B cell (primary cell): ENCODE measurements around the gene LDLRAD3. TPM values are rescaled to one million over a fixed set of nuclear protein-coding genes. Genes with fewer than 3 reads are reported as not detected.

Experiments
- ATAC-seq: fragments of 200-7000 bp; cut with Tn5 transposase; one replicate; pipeline ENCODE4 v1.10.0; 2021; ENCODE audit warnings: low read depth, mild to moderate bottlenecking, moderate number of reproducible peaks, moderate library complexity
- CTCF ChIA-PET: fragments of 350-600 bp; sonication (Branson Sonifier 250); formaldehyde crosslinking; loops from one replicate; lab custom pipeline; 2021; ENCODE audit warnings: antibody characterized with exemption, inconsistent platforms; lab: Charles Lee
- POLR2A ChIA-PET: fragments of 350-600 bp; sonication (Branson Sonifier 250); formaldehyde crosslinking; loops from one replicate; lab custom pipeline; 2021; ENCODE audit warnings: antibody characterized with exemption; lab: Charles Lee
- DNase-seq: peaks from one replicate; pipeline ENCODE4 v3.0.0; 2013
- H2AFZ ChIP-seq: 2 replicates; pipeline ENCODE4 v1.6.1; 2012; ENCODE audit warnings: mild to moderate bottlenecking, low read depth, low read length; ENCODE audit not compliant: insufficient read depth, poor library complexity, severe bottlenecking
- H3K27ac ChIP-seq, 2 donors: 1 replicate in 1 of 2; 2 replicates in 1 of 2; pipeline ENCODE4 v1.5.1; 2012 to 2013; ENCODE audit warnings: low read length in 2 of 2, mild to moderate bottlenecking in 2 of 2, moderate library complexity in 1 of 2
- H3K27me3 ChIP-seq, 4 experiments: fragments of 200-600 bp in 1 of 4; sonication (generic) in 1 of 4; replicated peaks in 1 of 4; 1 replicate in 2 of 4; 2 replicates in 2 of 4; pipeline versions ENCODE4 v1.6.1 to v1.7.0; 2013 to 2016; ENCODE audit warnings: low read length in 3 of 4, mild to moderate bottlenecking in 2 of 4, mixed read lengths in 1 of 4, moderate library complexity in 1 of 4; ENCODE audit not compliant: insufficient read depth in 4 of 4, control insufficient read depth in 3 of 4; ENCODE audit errors: control extremely low read depth in 1 of 4
- H3K36me3 ChIP-seq, 2 experiments: replicated peaks in 1 of 2; 1 replicate in 1 of 2; 2 replicates in 1 of 2; pipeline versions ENCODE4 v1.6.1 to v1.7.1; 2013; ENCODE audit warnings: low read length in 1 of 2; ENCODE audit not compliant: insufficient read depth in 2 of 2, control insufficient read depth in 1 of 2; ENCODE audit errors: control extremely low read depth in 1 of 2, extremely low read depth in 1 of 2
- H3K4me1 ChIP-seq, 2 donors: fragments of 200-600 bp in 1 of 2; sonication (generic) in 1 of 2; 1 replicate in 1 of 2; 2 replicates in 1 of 2; pipeline versions ENCODE4 v1.5.1 to v1.6.1; 2013 to 2017; ENCODE audit warnings: low read length in 2 of 2; ENCODE audit not compliant: control insufficient read depth in 2 of 2, insufficient read depth in 2 of 2
- H3K4me2 ChIP-seq: replicated peaks from 2 replicates; pipeline ENCODE3; 2012; ENCODE audit warnings: mild to moderate bottlenecking, low read depth, low read length; ENCODE audit not compliant: poor library complexity, severe bottlenecking
- H3K4me3 ChIP-seq, 5 experiments: fragments of 200-600 bp in 1 of 5; sonication (generic) in 1 of 5; 1 replicate in 3 of 5; 2 replicates in 2 of 5; pipeline versions ENCODE4 v1.5.1 to v1.7.0; 2011 to 2016; ENCODE audit warnings: low read length in 4 of 5, mild to moderate bottlenecking in 4 of 5, low read depth in 2 of 5, control low read depth in 1 of 5, moderate library complexity in 1 of 5; ENCODE audit not compliant: insufficient read depth in 1 of 5; ENCODE audit errors: control extremely low read depth in 1 of 5, extremely low read depth in 1 of 5
- H3K79me2 ChIP-seq: fragments of 200-600 bp; sonication (generic); one replicate; pipeline ENCODE4 v1.6.0; 2016; ENCODE audit warnings: low read length; ENCODE audit not compliant: control insufficient read depth, insufficient read depth
- H3K9ac ChIP-seq: fragments of 200-600 bp; sonication (generic); 2 replicates; pipeline ENCODE4 v1.6.1; 2017; ENCODE audit warnings: mild to moderate bottlenecking, low read length, moderate library complexity
- H3K9me3 ChIP-seq, 3 donors: one replicate each; pipeline versions ENCODE4 v1.6.1 to v1.7.1; 2013; ENCODE audit warnings: low read length in 2 of 3; ENCODE audit not compliant: control insufficient read depth in 2 of 3, insufficient read depth in 1 of 3; ENCODE audit errors: control extremely low read depth in 1 of 3
- H4K20me1 ChIP-seq: 2 replicates; pipeline ENCODE4 v1.6.0; 2012; ENCODE audit warnings: mild to moderate bottlenecking, low read length; ENCODE audit not compliant: insufficient read depth, control insufficient read depth, poor library complexity, severe bottlenecking
- H3K27ac Mint-ChIP-seq: one replicate; pipeline ENCODE4 v1.8.0; 2021; ENCODE audit warnings: mixed read lengths
- H3K27me3 Mint-ChIP-seq: one replicate; pipeline ENCODE4 v1.8.0; 2021; ENCODE audit warnings: mixed read lengths
- H3K4me1 Mint-ChIP-seq: one replicate; pipeline ENCODE4 v1.8.0; 2021; ENCODE audit warnings: mixed read lengths
- H3K4me3 Mint-ChIP-seq: one replicate; pipeline ENCODE4 v1.8.0; 2021; ENCODE audit warnings: mixed read lengths
- H3K9me3 Mint-ChIP-seq: one replicate; pipeline ENCODE4 v1.8.0; 2022; ENCODE audit warnings: mixed read lengths; ENCODE audit not compliant: insufficient read depth
- CTCF ChIP-seq: fragments of 200-600 bp; IDR thresholded peaks from one replicate; pipeline ENCODE4 v1.8.0; 2022; ENCODE audit warnings: antibody characterized with exemption, mild to moderate bottlenecking
- EZH2 ChIP-seq: IDR thresholded peaks from 2 replicates; pipeline ENCODE4 v1.6.1; 2012; ENCODE audit warnings: borderline replicate concordance, low read depth, mild to moderate bottlenecking, moderate library complexity, low read length; ENCODE audit not compliant: insufficient read depth, poor library complexity, severe bottlenecking
- WGBS: methylation state at CpG from one replicate; pipeline ENCODE4 v1.1.5; 2013; ENCODE audit warnings: missing lambda C conversion rate; ENCODE audit not compliant: insufficient coverage; 5-methylcytosine and 5-hydroxymethylcytosine counted together
- intact Hi-C: fragments of 100-400 bp; cut with micrococcal nuclease; formaldehyde crosslinking; loops from one replicate; pipeline ENCODE4 v1.10.0; 2022
- polyA plus RNA-seq: library from polyadenylated mRNA; depleted of rRNA; stranded (reverse); fragments of >200 nt; gene quantifications from 2 replicates; pipeline ENCODE4 v1.2.3, GENCODE V29; 2012
- total RNA-seq, 2 donors: library from RNA; stranded (reverse); fragments of 120-200 nt in 1 of 2; gene quantifications; 1 replicate in 1 of 2; 2 replicates in 1 of 2; pipeline versions ENCODE4 v1.2.3 to v1.2.4, GENCODE V29; 2013 to 2022

The LDLRAD3 gene
- total and polyA plus RNA-seq, 2 donors (not counting 1 experiment from before 2014, with no cell fraction given) = 0.01 TPM; not detected in 1

- H2AFZ ChIP-seq = no peak overlapping the region
- H3K9me3 ChIP-seq = no peaks in the 10 kb centered on the region
- no peak overlapping the region for H3K9ac ChIP-seq
- H3K4me2 ChIP-seq = no peak overlapping the region
- TF ChIP-seq CTCF (no peak), EZH2 (no peak)
- Mint-ChIP-seq H3K27me3 (peaks cover 4% of the 10 kb centered on the region), H3K9me3 (no peaks in the 10 kb centered on the region), H3K4me3 (no peak overlapping the region), H3K27ac (no peak overlapping the region), H3K4me1 (no peaks in the 10 kb centered on the region)
- H3K27ac ChIP-seq = no peak overlapping the region
- H4K20me1 ChIP-seq = no peaks in the 10 kb centered on the region
- ATAC-seq (no peak), DNase-seq (no peak)
- ChIA-PET POLR2A (no interaction called here), CTCF (no interaction called here)
- WGBS = 91% methylated on average over 7 of the region's 7 CpGs
- no peaks in the 10 kb centered on the region for H3K4me1 ChIP-seq
- no peaks in the 10 kb centered on the region for H3K79me2 ChIP-seq
- H3K4me3 ChIP-seq = no peak overlapping the region
- H3K36me3 ChIP-seq = no peaks in the 10 kb centered on the region
- intact Hi-C loops = no loop called here
- H3K27me3 ChIP-seq = peaks cover 0 to 3% (median 0%) of the 10 kb centered on the region in 4 experiments
Observed at GRCh38 chr11:35981581-35981980, 37.7 kb downstream of the LDLRAD3 start.

- Histone ChIP-seq H3K36me3 (no peaks in the 10 kb centered on the region), H3K27me3 (peaks cover 0 to 3% (median 0%) of the 10 kb centered on the region in 4 experiments), H3K4me2 (no peak overlapping the region), H3K9ac (no peak overlapping the region), H2AFZ (no peak overlapping the region), H3K27ac (no peak overlapping the region), H3K4me1 (no peaks in the 10 kb centered on the region), H4K20me1 (no peaks in the 10 kb centered on the region), H3K79me2 (no peaks in the 10 kb centered on the region), H3K4me3 (no peak overlapping the region), H3K9me3 (no peaks in the 10 kb centered on the region)
- CTCF ChIA-PET = no interaction called here
- Mint-ChIP-seq H3K27me3 (peaks cover 3% of the 10 kb centered on the region), H3K4me3 (no peak overlapping the region), H3K4me1 (no peaks in the 10 kb centered on the region), H3K27ac (no peak overlapping the region), H3K9me3 (no peaks in the 10 kb centered on the region)
- no peak for ATAC-seq
- POLR2A ChIA-PET = no interaction called here
- 91% methylated on average over 8 of the region's 8 CpGs for WGBS
- TF ChIP-seq EZH2 (no peak), CTCF (no peak)
- no peak for DNase-seq
- intact Hi-C loops = no loop called here
Observed at GRCh38 chr11:35982061-35982460, 38.2 kb downstream of the LDLRAD3 start.
